Uterus (tissue), 2 donors: ENCODE results near the gene TRIM44.

ENCODE experiments used
- CTCF ChIP-seq, 4 experiments: fragments of 200-600 bp in 2 of 4; fragments of 450-650 bp in 2 of 4; sonication (generic) in 2 of 4; IDR thresholded peaks; one replicate each; pipeline ENCODE4 v1.5.1; 2016 to 2019; ENCODE audit warnings: antibody characterized with exemption in 4 of 4, mild to moderate bottlenecking in 2 of 4, moderate library complexity in 1 of 4
- POLR2A ChIP-seq, 2 donors: fragments of 450-650 bp; IDR thresholded peaks; one replicate each; pipeline ENCODE4 v1.6.1; 2016; ENCODE audit warnings: antibody characterized with exemption in 2 of 2, mild to moderate bottlenecking in 1 of 2, moderate library complexity in 1 of 2

DNA sequence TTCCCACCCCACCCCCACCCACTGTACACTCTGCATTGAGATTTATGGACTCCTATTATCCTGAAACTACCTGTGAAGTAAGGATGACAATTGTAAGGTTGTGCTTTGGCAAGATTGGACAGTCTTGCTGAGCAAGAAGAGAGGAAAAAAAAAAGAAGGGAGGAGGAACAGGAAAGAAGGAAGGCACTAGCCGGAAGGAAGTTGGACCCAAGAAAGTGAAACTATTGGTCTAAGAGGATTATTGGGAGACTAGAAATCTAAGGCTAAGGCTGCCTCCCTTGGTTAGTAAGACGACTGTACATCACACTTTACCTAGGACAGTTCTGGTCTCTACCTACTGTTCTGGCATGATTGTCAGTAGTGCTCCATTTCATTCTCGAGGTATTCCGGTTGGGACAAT lies 12.1 kb upstream of the TRIM44 start:
- TF ChIP-seq CTCF (IDR thresholded peaks at IDR 0.05) (no peak), POLR2A (IDR thresholded peaks at IDR 0.05) (no peak)
